Testis (tissue), 2 donors: ENCODE data around the gene IL36RN.

Experiments
- POLR2A ChIP-seq: fragments of 450-650 bp; IDR thresholded peaks from one replicate; pipeline ENCODE4 v1.6.1; 2017; ENCODE audit warnings: antibody characterized with exemption, mild to moderate bottlenecking, moderate library complexity
- TF ChIP-seq, protein P1 (sequence below), 3 experiments: fragments of 450-650 bp in 2 of 3; fragments of 200-600 bp in 1 of 3; sonication (generic) in 1 of 3; IDR thresholded peaks; one replicate each; pipeline ENCODE4 v1.5.1; 2016 to 2019; ENCODE audit warnings: antibody characterized with exemption in 3 of 3, mild to moderate bottlenecking in 2 of 3, moderate library complexity in 1 of 3

DNA sequence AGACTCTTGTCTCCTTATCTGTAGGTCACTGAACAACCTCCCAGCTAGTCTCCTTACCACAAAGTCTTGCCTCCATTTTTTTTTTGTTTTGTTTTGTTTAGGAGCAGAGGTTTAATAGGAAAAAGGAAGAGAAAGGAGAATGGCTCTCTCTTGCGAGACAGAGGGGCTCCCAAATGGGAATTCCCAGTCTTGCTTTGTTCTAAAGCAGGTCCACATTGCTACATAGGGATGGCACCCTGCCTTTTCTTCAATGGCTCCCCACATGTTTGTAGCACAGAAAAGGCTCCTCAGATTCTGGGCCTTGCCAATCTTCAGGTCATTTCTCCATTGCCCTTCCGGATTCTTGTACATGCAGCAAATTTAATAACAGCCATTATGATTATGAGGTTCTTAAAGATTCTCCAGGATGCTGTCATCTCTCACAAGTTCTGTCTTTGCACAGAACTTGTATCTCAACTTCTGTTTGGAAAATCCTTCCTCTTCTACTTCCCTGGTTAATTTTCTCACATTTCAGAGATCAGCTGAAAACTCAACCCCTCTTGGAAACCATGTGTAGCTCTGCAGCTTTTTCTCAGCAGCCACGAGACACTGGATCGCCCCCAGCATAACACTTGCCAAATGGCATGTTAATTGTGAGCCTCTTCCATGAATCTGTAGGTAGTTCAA, 32.4 kb downstream of the IL36RN start:
- TF ChIP-seq, protein P1, sequence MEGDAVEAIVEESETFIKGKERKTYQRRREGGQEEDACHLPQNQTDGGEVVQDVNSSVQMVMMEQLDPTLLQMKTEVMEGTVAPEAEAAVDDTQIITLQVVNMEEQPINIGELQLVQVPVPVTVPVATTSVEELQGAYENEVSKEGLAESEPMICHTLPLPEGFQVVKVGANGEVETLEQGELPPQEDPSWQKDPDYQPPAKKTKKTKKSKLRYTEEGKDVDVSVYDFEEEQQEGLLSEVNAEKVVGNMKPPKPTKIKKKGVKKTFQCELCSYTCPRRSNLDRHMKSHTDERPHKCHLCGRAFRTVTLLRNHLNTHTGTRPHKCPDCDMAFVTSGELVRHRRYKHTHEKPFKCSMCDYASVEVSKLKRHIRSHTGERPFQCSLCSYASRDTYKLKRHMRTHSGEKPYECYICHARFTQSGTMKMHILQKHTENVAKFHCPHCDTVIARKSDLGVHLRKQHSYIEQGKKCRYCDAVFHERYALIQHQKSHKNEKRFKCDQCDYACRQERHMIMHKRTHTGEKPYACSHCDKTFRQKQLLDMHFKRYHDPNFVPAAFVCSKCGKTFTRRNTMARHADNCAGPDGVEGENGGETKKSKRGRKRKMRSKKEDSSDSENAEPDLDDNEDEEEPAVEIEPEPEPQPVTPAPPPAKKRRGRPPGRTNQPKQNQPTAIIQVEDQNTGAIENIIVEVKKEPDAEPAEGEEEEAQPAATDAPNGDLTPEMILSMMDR (IDR thresholded peaks at IDR 0.05), result no peak
- no peak for TF ChIP-seq POLR2A
